ENCODE measurements around the gene YAP1.

DNA sequence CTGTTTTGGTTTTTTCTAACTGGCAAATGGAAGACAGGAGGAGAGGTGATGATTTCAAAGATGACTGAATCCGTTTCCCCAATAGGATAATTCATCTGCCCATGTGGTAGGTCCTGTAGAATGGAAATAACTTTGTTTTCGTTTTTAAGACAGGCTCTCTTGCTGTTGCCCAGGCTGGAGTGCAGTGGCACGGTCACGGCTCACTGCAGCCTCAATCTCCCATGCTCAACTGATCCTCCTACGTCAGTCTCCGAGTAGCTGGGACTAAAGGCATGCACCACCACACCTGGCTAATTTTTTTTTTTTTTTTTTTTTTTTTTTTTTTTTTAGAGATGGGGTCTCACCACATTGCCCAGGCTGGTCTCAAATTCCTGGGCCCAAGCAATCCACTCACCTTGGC is 129.7 kb downstream of the YAP1 start:
- TF ChIP-seq EZH2 (IDR thresholded peaks at IDR 0.05; ENCODE audit: insufficient read depth, poor library complexity, severe bottlenecking) = no peak
- no peak for TF ChIP-seq EZH2phosphoT487 (IDR thresholded peaks at IDR 0.05; ENCODE audit: insufficient read depth, low read depth)
